ENCODE data around the gene CTPS1.

Gene CTPS1

DNA sequence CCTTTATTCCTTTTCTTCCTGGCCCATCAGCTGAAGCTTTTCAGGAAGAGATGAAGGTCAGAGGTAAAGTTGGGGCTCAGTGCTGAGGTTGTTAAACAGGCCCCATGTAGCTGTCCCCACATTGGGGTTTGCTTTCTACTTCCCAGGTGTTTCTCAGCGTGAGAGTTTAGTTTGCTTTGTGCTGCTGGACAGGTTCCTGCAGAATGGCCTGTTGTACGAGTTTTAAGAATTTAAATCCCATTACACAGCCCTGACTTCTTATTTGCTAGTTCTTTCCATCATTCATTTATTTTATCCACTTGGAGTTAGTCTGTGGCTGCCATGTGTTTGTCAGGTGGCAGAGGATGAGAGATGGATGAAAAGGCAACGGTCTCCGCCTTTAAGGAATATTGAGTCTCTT, 19.2 kb downstream of the CTPS1 start:
- no peak for DNase-seq

DNA sequence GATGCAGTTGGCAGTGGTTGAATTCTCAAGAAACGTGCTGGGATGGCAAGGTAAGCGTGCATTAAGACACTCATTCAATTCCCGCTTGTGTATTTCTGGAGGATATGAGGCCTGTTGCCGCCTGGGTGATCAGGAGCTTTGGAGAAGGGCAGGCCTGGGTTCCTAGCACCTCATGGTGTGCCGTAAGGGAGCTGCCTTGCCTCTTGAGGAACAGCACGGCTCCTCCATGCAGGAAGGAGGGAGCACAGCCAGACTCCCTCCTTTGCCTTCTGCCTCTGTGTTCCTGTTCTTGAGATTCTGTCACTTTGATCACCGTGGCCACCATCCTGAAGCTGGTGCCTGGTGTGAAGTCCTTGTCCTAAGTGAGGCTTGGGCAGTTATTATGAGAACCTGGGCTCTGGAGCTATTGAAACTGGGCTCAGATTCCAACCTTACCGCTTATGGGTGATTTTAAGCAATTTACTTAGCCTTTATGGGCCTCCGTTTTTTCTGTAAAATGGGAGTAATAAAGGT, 23.7 kb downstream of the CTPS1 start:
- DNase-seq, result no peak

DNA sequence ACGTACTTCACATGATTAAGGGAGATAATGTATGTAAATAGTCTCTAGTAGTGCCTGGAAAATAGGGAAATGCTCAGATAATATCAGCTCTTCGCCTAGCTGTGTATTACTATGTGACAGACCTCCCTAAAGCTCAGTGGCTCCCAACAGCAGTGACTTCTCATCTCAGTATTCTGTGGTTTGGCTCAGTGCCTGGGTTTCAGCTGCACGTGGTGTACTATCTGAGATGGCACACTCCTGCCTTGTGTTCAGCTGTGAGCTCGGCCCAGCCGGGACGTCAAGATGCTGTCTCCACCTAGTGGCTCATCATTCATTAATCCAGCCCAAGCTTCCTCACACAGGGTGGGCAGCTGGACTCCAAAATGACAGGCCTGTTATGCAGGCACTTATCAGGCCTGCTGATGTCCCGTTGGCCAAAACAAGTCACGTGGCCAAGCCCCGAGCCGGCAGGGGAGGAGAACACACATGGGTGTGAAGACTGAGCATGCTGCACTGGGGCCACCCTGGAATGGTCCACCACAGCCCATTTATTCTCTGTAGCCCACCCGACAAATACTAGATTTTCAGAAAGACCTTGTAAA, 24.2 kb downstream of the CTPS1 start:
- peak; percentile 95 to 97 (median 96) for DNase-seq

DNA sequence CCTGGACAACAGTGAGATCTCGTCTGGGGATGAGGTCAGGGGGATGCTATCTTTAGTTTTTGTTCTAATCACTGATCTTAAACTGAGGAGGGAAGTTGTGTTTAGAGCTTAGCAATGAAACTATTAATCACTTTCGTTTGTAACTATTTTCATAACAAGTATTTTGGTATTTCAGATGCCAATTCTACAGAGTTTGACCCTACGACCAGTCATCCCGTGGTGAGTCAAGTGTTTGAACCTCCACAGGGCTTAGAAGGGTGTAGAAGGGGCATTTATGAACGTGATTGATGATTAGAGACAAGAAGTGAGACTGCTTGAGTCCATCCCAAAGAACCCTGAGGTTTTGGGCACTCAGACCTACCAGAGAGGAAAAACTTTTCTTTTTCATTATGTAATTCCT, 26.4 kb downstream of the CTPS1 start:
- no peak for DNase-seq

DNA sequence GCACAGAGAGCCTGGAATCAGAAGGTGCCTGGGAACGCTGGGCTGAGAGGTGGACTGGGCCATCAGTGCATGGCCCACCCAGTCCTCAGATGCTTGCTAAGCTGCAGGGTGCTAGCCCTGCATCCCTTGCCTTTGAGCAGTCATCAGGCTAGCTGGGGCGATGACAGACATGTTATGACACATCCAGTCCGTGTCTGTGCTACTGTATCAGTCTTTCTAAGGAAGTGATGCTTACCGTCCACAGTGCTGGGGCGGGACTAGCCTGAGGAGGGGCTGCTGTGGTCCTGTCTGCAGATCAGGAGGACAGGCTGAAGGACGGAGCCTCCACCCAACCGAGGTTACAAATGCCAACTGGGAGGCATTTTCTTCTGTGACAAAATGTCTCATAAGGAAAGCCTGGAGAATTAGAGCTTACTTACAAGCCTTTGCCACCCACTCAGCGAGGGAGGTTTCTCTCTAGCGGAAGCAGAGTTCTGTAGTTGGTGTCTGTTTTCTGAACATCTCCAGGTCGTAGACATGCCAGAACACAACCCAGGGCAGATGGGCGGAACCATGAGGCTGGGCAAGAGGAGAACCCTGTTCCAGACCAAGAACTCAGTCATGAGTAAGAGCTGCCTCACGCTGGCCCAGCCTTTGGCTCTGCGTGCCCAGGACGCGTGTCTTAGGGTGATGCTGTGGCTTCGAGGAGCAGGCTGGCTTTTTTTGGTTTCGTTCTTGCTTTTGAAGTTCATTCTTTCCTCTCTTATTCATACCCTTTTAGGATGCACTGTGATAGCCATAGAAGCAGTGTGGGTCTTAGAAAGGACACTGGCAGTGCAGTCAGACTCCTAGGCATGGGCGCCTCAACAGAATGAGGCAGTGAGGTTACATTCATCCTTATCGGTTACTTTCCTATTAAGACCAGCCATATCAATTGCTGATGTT, 27.7 kb downstream of the CTPS1 start:
- no peak for DNase-seq

DNA sequence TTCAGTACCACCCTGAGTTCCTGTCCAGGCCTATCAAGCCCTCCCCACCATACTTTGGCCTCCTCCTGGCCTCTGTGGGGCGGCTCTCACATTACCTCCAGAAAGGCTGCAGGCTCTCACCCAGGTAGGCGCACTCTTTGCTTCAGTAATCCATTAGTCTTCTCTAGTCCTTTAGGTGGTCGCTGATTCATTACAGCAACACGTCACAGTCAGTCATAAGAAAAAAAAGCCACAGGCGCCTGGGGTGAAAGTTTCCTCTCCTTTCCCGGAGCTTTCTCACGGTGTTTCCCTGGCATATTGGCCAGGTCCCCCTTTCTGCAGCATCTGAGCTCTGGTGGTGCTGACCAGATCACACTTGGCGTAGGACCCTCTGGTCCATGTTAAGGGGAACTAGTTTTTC, 30.0 kb downstream of the CTPS1 start:
- DNase-seq, result no peak

DNA sequence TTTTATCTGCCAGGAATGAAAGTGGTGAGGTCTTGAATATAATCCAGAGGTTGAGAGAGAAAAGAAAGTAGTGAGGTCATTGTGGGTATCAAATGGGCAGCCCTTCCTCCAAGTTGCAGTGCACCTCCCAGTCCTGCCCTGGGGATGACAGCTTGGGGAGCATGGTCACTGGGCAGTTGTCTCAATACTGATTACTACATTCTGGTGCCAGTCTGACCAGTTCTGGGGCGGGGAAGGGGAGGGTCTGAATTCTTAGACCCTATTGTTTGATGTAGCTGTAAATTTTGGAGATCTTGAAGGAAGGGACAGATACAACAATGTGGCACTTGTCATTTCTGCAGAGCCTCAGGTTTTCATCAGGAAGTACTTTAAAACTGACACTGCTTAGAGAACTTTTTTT, 30.8 kb downstream of the CTPS1 start:
- no peak for DNase-seq

DNA sequence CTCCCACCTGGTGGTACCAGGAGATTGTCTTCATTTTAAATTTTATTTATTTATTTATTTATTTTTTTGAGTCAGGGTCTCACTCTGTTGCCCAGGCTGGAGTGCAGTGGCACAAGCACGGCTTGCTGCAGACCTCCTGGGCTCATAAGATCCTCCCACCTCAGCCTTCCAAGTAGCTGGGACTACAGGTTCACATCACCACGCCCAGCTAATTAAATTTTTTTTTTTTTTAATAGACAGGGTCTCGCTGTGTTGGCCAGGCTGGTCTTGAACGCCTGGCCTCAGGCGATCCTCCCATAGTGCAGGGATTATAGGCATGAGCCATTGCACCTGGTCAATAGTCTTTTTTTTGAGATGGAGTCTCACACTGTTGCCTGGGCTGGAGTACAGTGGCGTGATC, 33.5 kb downstream of the CTPS1 start:
- DNase-seq, result no peak

DNA sequence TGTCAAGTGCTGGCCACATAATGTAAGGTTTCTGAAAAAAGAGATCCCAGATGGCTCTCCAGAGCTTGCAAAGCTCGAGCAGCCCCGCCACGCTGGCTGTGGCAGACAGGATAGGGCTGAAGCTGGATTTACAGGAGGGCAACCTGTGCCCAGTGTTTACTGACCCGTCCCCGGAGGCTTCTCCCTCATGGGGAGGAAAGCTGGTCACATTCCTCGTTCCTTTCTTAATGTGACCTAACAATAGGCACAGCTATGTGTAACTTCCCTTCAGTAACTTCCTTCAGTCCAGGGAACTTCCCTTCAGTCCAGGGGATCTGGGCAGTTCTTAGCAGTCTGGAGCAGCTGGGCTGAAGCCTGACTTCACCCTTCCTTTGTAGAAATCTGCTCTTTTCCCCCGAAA, 34.3 kb downstream of the CTPS1 start:
- peak; percentile 68 to 89 (median 80) for DNase-seq

DNA sequence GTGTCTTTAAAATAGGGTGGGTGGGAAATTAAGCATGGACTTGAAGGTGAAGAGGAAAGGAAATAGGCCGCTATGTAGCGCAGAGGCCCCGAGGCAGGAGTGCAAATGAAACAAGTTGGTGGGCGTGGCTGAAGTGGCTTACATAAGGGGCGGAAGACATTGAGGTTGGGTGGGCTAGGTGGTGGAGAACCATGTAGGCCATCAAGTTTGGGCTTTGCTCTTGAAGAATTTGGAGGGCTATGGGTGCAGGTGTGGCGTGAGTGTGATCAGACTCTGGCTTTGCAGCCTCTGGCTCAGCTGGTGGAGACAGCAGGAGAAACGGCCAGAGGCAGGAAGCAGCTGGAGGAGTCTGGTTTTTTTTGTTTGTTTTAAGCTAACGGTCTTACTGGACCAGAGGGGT, 35.4 kb downstream of the CTPS1 start:
- no peak for DNase-seq

DNA sequence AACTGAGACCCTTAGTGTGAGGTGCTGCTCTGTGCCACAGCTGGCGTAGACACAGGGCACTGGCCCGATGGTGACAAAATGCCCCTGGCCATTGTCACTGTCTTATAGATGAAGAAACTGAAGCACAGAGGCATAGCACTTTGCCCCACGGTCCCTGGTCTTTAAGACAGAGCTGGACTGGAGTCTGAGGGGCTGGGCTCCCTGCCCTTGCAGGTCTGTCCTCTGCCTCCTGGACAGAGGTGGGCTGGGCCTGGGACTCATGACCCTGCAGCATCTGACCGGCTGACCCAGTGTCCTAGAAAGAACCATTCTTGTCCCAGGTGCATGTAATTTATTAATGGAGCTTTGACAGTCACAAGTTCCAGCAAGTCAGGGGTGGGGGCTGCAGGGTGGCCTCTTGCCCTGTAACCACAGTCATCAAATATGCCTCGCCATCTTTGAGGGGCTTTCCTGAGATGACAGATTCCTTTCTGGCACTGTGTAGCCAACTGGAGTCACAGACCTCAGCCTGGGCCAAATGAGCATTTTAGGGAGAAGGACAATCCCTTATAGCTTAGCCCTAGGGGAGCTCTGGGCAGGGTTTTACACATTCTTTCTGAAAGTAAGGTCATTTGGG, 35.9 kb downstream of the CTPS1 start:
- DNase-seq, result no peak

DNA sequence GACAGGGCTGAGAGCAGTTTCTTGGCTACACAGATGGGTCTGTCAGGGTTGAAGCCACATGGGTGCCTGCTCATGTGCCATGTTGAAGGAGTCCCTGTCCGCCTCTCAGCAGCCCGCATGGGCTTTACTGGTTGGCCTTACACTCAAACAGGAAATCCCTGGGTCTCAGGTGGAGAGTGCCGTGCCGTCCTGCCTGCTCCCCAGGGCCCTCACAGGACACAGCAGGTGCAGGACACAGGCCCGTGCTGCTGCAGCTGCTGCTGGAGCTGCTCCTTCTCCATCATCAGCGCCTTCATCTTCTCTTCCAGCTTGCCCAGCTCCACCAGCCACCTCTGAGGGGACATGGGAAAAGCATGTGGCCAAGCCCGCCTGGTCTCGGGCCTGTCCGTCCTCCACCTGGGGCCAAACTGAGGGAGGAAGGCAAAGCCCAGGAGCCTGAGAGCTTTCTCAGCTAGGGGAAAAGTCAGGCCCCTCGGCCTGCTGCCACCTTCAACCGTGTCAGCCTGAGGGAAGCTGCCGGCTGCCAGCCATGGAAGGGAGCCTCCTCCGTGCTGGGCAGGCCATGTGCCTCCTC, 36.5 kb downstream of the CTPS1 start:
- no peak for DNase-seq

DNA sequence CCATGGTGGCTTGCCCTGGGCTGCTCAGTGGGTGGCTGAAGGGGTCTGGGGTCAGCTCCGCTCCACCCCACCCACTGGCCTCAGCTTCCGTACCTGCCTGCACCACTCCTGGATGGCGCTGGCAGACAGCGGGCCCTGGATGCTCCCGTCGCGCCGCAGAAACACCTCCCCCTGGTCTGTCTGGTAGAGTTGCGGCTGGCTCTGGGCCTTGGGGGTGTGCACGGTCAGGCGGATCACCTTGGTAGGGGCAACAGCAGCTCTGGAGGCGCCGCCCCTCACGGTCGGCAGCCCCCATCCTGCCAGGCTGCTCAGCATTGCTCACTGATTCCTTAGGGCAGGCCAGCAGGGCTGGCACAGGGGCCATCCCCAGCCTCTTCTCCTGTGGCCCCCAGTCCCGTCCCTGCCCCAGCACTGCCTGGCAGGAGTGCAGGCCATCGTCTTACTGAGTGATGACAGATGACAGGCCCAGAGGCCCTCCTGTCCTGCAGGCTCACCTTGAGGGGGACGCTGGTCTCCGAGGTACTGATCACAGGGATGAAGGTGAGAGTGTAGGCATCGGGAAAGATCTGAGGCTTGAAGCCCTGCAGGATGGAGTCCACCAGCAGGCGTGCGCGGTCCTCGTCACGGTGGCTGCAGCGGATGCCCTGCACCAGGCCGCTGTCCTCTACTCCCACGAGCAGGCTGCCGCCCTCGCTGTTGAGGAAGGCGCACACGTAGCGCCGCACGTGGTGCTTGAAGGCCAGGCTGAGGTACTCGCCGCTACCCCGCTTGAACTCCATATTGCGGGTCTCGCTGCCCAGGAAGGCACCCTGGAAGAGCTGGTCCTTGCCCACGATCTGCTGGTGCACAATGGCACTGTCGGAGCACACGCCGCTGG, 37.9 kb downstream of the CTPS1 start:
- DNase-seq, result no peak

DNA sequence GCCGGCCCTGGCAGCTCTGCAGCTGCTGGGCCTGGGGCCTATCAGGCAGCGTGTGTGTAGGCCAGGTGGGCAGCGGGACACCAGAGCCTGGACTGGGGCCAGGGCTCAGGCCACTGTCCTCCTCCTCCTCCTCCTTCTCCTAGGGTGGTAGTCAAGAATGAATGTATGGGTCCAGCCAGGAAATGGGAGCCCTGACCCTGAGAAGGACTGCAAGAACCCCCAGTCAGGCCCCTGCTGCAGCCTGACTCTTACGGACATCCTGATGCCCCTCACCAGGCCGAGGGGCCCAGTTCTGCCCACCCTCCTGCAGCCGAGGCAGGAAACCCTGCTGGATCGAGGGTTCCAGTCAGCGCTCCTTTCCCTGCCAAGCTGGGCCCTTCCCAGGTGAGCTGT, 38.5 kb downstream of the CTPS1 start:
- no peak for DNase-seq

DNA sequence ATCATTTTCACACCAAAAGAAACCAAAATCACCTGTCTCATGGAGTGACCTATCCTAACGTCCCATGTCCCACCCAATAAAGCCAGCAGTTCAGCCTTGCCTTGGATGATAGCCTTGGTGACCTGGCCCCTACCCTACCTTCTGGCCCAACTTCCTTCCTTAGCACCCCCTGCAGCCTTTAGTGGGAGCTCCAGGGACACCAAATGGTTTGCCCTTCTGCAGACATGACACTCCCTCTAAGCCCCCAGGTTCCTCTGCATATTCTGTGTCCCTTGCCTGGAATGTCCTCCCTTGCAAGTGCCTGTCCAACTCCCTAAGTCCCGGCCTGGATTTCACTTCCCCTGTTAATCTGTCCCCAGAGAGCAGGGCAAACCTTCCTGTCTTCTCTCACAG, 39.9 kb downstream of the CTPS1 start:
- no peak for DNase-seq

DNA sequence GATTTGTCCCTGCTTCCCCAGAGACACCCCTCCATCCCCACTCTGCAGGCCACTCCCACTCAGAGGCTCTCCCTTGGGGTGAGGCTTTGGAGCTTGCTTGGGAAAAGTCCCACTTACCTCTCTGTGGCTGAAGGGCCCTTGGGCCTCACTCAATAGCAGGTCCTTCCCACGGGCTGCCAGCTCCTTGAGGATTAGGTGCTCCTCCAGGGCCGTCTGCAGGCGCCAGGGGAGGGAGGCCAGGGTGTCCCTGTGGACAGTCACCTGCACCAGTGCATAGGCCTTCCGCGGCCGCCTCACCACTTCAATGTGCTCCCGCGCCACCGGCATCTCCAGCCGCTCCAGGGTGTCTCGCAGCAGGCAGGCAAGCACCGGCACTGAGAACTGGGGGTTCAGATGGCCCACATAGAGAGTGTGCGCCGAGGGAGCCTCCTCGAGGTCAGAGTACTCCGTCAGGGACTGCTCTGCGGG, 40.6 kb downstream of the CTPS1 start:
- DNase-seq, result no peak

DNA sequence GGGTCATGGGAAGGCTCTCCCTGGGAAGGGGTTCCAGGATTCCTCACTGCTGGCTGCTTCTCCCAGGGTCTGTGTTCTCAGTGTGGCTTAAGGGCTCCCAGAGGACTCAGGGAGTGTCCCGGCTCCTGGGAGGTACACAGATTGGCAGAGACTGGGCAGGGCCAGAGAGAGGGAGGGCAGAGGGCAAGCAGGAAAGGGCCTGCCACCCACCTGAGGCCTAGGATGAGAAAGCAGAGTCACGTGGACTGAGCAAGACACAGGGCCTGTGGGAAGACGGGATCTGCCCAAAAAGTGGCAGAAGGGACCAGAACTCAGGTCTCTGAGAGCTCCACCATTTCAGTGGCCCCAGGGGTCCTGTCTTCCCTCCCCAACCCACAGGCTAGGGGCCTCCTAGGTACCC, 41.2 kb downstream of the CTPS1 start:
- DNase-seq, result no peak

DNA sequence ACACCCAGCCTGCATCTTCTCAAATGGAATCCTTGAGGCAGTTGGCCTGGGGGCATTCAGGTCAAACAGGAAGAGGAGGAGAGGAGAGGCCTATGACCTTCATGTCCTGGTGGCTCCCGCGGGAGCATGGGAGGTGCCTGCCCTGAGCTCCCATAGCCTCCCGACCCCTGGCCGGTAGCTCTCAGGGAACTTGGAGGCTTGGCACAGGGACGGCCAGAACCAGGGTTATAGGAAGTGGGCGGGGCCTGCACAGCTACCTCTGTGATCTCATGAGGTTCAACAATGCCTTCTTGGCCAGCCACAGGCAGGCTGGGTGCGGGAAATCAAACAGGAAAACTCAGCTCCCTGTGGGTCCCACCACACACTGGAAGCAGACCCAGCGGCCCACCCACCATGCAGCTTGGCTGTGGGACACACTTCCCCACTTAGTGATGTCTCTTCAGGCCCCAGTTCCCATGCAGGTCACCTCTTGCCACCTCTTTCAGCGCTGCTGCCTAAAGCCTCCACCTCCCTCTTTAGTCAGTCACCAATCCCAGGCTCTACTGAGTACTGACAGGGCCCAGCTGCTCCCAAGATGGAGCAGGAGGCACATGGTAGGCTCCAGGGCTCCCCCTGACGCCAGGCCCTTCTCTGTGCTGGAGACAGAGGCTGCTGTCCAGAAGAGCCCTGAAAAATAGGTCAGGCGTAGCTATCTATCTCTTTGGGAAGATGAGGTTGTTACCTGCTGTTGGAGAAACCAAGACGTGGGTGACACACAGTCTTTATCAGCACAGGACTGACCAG, 42.2 kb downstream of the CTPS1 start, which contains the start of gene SLFNL1:
SLFNL1 (minus strand) TSS at position 200 of the 783 bp plus-strand sequence. CDS start 1,065 bp downstream, outside the sequence.
- DNase-seq, result no peak

DNA sequence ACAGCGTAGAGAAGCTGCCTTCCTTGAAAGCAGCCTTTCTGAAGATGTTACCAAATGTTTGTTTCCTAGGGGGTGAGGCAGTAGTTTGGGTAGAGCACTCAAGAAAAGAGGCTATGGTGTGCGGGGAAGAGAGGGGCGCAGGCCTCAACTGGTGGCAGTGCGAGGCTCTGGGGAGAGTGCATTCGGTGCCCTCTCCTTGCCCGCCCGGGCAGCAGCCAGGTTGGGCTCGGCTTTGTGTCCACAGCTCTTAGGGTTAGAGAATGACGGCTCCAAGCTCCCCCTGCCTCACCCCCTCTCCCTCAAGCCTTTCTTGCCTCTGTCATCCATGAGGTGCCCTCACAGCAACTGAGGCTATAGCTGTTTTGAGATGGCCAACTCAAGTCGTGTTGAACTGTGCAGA, 42.9 kb downstream of the CTPS1 start:
- no peak for DNase-seq

DNA sequence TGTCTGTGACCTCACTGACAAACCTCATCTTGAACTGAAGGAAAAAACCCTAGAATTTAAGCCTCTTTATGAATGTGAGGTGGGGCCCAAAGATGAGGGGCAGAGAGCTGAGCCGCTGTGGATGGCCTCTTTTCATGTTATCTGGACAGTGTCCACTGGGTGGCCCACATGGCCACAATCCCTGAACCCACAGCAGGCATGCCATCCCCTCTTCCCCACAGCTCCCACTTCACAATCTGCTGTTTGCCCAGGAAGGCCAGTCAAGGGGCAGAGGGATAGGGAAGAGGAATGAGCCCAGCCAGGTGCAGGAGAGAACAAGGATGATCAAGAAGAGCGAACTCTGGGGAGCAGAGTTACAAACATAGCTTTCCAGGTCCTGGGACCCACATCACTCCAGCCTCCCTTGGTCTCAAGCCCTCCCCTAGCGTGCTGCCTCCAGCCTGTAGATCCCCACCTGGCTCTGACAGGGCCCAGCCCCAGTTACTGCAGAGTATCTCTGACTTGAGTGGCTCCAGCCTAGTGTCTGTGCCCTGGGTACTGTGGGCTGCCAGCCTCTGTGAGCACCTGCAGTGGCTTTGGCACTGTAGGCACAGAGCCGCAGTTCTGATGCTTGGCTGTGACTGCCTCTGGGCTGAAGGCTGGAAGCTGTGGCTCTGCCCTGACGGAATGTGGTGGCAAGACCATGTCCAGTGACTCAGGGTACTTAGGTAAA, 43.9 kb downstream of the CTPS1 start:
- peak in 2 of 4 experiments; percentile 4 to 9 for DNase-seq

DNA sequence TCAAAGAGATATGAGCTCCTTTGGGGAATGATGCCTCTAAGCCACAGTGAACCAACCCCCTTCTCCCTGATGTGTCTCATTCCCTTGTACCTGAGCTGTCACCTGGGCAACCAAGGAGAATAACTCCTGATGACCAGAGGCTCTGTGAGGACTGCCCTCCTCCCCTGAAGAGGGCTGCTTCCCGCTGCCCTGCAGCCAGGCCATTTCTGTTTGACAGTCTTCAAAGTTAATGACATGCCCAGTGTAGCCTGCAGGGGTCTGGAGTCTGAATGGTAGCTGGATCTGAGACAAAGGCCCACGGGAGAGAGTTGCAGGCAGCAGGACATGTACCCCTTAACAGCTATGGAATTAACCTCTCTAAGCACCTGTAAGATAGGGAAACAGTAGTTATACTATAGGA, 45.5 kb downstream of the CTPS1 start:
- DNase-seq, result no peak

All from suppressor macrophage (primary cell).